Skeletal muscle satellite cell (primary cell): Measurements from ENCODE around the gene TPSD1.
"Not testable (repeated sequence)": the region's sequence is repeated elsewhere in the genome, so short reads cannot be mapped to it uniquely, and the experiment has no call there.

ENCODE experiments used
- H3K27me3 ChIP-seq: 2 replicates; pipeline ENCODE4 v1.7.0; 2013; ENCODE audit warnings: low read length; ENCODE audit not compliant: control insufficient read depth, insufficient read depth
- H3K36me3 ChIP-seq: 2 replicates; pipeline ENCODE4 v1.7.0; 2013; ENCODE audit warnings: mild to moderate bottlenecking, control low read depth, low read length; ENCODE audit not compliant: insufficient read depth
- H3K4me1 ChIP-seq: 2 replicates; pipeline ENCODE4 v1.7.0; 2013; ENCODE audit warnings: low read length; ENCODE audit not compliant: control insufficient read depth, insufficient read depth
- H3K4me2 ChIP-seq: 2 replicates; pipeline ENCODE4 v1.7.0; 2013; ENCODE audit warnings: mild to moderate bottlenecking, low read length
- H3K4me3 ChIP-seq: 2 replicates; pipeline ENCODE4 v1.7.0; 2013; ENCODE audit warnings: low read length
- H3K9ac ChIP-seq: 2 replicates; pipeline ENCODE4 v1.7.0; 2013; ENCODE audit warnings: mild to moderate bottlenecking, low read depth, low read length, moderate library complexity
- H3K9me3 ChIP-seq: replicated peaks from 2 replicates; pipeline ENCODE4 v1.7.0; 2013; ENCODE audit warnings: mild to moderate bottlenecking, control low read depth, low read length

TPSD1 gene

DNA sequence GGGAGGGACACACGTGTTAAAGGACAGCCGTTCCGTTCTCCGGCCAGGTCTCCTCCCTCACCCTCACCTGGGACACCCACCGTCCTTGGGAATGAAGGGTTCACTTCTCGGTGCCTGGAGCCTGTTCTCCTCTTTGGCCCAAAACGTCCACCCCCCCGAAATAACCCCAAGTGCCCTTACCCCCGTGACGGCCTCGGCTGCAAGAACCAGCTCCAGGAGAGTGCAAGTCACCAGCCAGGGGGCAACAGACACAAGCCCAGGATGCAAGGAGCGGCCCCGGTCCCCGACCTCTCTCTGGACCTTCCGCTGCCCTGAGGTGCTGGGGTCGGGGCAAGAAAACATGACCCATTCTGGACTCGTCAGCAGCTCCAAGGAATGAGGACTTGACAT, 33.6 kb downstream of the TPSD1 start:
- no peak overlapping the region for H3K4me2 ChIP-seq
- H3K36me3 ChIP-seq: no peaks in the 10 kb centered on the region
- H3K27me3 ChIP-seq: peaks cover 66% of the 10 kb centered on the region
- no peaks in the 10 kb centered on the region for H3K9me3 ChIP-seq
- H3K9ac ChIP-seq: no peak overlapping the region
- no peaks in the 10 kb centered on the region for H3K4me1 ChIP-seq
- no peak overlapping the region for H3K4me3 ChIP-seq

DNA sequence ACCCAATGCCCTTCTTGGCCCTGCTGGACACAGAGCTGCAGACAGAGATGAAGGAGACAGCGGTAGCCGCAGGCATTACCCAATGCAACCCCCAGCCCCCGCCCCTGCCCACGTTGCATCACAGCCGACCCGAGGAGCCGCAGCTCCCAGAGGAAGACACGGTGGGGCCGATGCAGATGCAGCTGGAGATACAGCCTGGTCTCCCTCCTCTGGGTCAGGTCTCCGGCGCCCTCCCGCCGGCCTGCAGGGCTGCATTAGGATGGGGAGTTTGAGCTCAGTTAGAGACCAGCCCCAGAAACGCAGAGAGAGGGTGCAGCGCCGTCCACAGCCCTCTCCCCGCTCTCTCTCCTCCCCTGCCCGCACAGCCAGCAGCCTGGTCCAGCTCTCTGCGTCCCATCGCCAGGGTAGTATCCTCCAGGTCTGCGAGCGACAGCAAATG, 34.2 kb downstream of the TPSD1 start:
- H3K4me1 ChIP-seq: no peaks in the 10 kb centered on the region
- H3K4me2 ChIP-seq: no peak overlapping the region
- no peak overlapping the region for H3K4me3 ChIP-seq
- no peaks in the 10 kb centered on the region for H3K36me3 ChIP-seq
- no peak overlapping the region for H3K9ac ChIP-seq
- no peaks in the 10 kb centered on the region for H3K9me3 ChIP-seq
- peaks cover 66% of the 10 kb centered on the region for H3K27me3 ChIP-seq

DNA sequence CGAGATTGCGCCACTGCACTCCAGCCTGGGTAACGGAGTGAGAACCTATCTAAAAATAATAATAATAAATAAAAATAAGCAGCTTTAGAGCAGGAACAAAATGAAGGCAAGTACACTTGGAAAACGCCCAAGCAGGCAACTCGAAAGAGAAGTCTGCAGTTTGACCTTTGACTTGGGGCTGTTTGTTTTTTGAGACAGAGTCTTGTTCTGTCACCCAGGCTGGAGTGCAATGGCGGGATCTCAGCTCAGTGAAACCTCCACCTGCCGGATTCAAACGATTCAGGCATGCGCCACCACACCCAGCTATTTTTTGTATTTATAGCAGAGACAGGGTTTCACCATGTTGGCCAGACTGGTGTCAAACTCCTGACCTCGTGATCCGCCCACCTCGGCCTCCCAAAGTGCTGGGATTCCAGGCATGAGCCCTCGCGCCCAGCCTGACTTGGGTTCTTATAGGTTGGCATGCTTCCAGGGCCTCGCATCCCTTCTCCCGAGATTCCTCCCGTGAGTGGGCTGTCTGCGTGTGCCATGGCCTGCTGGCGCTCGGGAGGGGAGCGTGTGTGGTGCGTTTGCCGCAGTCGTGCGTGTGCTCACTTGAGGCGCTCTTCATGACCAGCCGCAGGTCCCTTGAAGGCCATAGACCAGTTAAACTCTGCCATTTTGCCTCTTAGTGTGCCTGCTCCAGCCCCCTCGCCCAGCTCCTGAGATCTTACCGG, 35.1 kb downstream of the TPSD1 start:
- Histone ChIP-seq H3K4me1 (no peaks in the 10 kb centered on the region), H3K9ac (no peak overlapping the region), H3K27me3 (peaks cover 68% of the 10 kb centered on the region), H3K36me3 (no peaks in the 10 kb centered on the region), H3K4me3 (no peak overlapping the region), H3K4me2 (no peak overlapping the region), H3K9me3 (no peaks in the 10 kb centered on the region)

DNA sequence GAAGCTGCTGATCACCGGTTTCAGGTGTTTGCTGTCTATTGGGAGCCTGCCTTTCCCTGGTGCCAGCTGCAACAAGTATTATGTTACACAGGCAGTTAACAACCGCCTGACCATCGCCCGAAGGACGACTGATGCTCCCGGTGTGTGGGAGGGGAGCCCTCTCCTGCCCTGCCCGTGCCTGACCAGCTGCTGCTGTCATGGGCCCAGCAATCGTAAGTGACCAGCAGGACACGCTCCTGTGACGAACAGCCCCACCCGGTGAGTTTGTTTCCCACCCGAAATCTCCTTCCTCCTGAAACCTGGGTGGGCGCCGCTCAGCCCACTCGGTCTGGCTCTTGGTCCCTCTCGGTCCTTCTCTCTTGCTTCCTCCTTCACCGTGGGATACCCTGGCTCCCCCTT, 35.7 kb downstream of the TPSD1 start:
- Histone ChIP-seq H3K4me3 (no peak overlapping the region), H3K9ac (no peak overlapping the region), H3K27me3 (peaks cover 63% of the 10 kb centered on the region), H3K4me1 (peaks cover under 1% of the 10 kb centered on the region), H3K36me3 (no peaks in the 10 kb centered on the region), H3K9me3 (no peaks in the 10 kb centered on the region), H3K4me2 (no peak overlapping the region)

DNA sequence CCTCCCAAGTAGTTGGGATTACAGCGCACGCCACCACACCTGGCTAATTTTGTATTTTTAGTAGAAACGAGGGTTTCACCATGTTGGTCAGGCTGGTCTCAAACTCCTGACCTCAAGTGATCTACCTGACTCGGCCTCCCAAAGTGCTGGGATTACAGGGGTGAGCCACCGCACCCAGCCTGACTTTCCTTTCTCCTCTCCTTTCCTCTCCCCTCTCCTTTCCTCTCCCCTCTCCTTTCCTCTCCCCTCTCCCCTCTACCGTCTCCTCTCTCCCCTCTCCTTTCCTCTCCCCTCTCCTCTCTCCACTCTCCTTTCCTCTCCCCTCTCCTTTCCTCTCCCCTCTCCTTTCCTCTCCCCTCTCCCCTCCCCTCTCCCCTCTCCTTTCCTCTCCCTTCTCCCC, 36.3 kb downstream of the TPSD1 start:
- not testable (repeated sequence) for H3K4me1 ChIP-seq, H3K36me3 ChIP-seq, H3K9ac ChIP-seq, H3K4me2 ChIP-seq, H3K4me3 ChIP-seq, H3K9me3 ChIP-seq
- H3K27me3 ChIP-seq: peaks cover 60% of the 10 kb centered on the region

DNA sequence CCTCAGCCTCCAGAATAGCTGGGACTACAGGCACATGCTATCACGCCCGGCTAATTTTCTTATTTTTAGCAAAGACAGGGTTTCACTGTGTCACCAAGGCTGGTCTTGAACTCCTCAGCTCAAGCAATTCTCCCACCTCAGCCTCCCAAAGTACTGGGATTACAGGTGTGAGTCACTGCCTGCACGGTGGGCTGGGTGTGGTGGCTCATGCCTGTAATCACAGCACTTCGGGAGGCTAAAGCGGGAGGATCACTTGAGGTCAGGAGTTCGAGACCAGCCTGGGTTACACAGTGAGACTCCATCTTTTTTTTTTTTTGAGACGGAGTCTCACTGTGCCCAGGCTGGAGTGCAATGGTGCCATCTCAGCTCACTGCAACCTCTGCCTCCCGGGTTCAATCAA, 36.9 kb downstream of the TPSD1 start:
- H3K27me3 ChIP-seq: peaks cover 55% of the 10 kb centered on the region
- not testable (repeated sequence) for H3K4me3 ChIP-seq, H3K4me2 ChIP-seq, H3K4me1 ChIP-seq, H3K36me3 ChIP-seq, H3K9ac ChIP-seq, H3K9me3 ChIP-seq

DNA sequence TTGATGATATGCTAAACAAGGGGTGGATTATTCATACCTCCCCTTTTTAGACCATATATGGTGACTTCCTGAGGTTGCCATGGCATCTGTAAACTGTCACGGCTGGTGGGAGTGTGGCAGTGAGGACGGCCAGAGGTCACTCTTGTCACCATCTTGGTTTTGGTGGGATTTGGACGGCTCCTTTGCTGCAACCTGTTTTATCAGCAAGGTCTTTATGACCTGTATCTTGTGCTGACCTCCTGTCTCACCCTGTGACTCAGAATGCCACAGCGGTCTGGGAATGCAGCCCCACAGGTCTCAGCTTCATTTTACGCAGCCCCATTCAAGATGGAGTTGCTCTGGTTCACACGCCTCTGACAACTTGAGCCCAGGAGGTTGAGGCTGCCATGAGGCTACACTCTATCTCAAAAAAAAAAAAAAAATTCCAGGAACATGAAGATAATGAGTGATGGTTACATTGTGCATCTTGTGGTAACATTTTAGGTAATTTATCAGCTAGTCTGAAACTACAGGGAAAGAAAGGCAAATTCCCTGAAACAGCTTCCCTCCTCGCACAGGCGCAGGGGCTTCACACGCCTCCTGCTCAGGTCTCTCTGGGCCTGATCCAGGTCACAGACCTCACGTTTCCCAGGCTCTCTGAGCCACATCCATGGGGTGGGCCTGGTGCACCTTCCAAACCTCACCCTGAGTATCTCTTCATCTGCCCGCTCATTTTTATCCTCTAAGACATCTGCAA, 38.2 kb downstream of the TPSD1 start:
- Histone ChIP-seq H3K36me3 (no peaks in the 10 kb centered on the region), H3K4me3 (no peak overlapping the region), H3K4me1 (peaks cover 9% of the 10 kb centered on the region), H3K9me3 (no peaks in the 10 kb centered on the region), H3K4me2 (no peak overlapping the region), H3K9ac (no peak overlapping the region), H3K27me3 (peaks cover 54% of the 10 kb centered on the region)

DNA sequence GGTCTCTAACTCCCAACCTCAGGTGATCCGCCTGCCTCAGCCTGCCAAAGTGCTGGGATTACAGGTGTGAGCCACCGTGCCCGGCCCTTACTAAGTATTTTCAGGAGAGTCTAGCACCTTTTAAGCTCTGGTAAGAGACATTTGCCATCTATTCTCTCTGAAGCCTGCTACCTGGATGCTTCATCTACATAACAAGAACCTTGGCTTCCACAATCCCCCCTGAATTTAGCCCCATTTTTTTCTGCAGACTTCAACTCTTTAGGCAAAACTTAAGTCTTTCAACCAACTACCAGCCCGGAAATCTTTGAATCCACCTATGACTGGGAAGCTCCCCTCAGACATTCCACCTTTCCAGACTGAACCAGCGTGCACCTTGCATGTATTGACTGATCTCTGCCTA, 39.6 kb downstream of the TPSD1 start:
- Histone ChIP-seq H3K9me3 (no peaks in the 10 kb centered on the region), H3K4me3 (no peak overlapping the region), H3K36me3 (no peaks in the 10 kb centered on the region), H3K4me1 (peaks cover 9% of the 10 kb centered on the region), H3K4me2 (no peak overlapping the region), H3K27me3 (peaks cover 53% of the 10 kb centered on the region), H3K9ac (no peak overlapping the region)

DNA sequence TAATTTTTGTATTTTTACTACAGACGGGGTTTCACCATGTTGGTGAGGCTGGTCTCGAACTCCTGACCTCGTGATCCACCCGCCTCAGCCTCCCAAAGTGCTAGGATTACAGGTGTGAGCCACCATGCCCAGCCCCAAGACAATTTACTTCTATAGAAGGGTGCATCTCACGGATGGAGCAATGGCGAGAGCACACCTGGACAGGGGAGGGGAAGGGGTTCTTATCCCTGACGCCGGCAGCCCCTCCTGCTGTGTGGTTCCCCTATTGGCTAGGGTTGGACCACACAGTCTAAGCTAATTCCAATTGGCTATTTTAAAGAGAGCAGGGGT, 40.8 kb downstream of the TPSD1 start:
- H3K27me3 ChIP-seq: peaks cover 44% of the 10 kb centered on the region
- not testable (repeated sequence) for H3K36me3 ChIP-seq, H3K4me1 ChIP-seq, H3K4me3 ChIP-seq, H3K9me3 ChIP-seq, H3K9ac ChIP-seq
- peak overlapping the region; percentile 34 for H3K4me2 ChIP-seq

DNA sequence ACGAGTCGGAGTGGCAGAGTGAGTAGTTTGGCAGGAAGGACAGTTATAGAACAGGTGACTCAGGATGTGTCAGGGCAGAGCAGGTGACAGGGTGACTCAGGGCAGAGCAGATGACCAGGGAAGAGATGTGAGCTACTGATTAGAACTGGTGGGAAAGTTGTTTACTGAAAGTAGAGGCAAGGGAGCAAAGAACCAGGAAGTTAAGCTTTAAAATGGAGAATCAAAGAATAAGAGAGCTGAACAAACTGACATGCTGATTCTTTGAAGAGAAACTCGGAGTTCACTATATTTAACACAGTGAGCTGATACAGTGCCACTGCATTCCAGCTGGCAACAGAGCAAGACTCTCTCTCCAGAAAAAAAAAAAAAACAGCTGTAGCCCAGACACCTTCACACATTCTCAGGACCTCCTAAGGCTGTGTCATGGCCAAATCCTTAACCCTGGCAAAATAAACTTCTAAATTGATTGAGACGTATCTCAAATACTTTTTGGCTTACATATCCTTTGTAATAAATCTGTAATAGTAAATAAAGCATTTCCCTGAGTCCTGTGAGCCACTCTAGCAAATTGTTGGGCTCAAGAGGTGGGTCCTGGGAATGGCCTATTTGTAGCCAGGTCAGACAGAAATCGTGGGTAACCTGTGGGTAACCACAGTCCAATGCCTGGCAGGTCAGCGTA, 41.3 kb downstream of the TPSD1 start:
- no peak overlapping the region for H3K4me3 ChIP-seq
- peaks cover 9% of the 10 kb centered on the region for H3K4me1 ChIP-seq
- no peaks in the 10 kb centered on the region for H3K9me3 ChIP-seq
- peak overlapping the region; percentile 34 for H3K4me2 ChIP-seq
- H3K36me3 ChIP-seq: no peaks in the 10 kb centered on the region
- H3K27me3 ChIP-seq: peaks cover 41% of the 10 kb centered on the region
- peak overlapping the region; percentile 38 for H3K9ac ChIP-seq

DNA sequence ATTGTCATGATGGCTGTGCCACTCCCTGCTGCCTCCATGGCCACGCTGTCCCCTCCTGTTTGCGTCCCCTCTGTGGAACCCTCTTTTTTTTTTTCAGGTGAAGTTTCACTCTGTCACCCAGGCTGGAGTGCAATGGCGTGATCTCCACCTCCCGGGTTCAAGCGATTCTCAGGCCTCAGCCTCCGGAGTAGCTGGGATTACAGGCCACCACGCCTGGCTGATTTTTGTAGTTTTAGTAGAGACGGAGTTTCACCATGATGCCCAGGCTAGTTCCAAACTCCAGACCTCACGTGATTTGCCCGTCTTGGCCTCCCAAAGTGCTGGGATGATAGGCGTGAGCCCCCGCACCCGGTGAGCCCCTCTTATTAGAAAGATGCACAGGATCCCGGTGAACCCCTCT, 42.5 kb downstream of the TPSD1 start:
- Histone ChIP-seq H3K4me2 (no peak overlapping the region), H3K36me3 (no peaks in the 10 kb centered on the region), H3K9ac (no peak overlapping the region), H3K4me3 (no peak overlapping the region), H3K27me3 (peaks cover 36% of the 10 kb centered on the region), H3K9me3 (no peaks in the 10 kb centered on the region), H3K4me1 (peaks cover 9% of the 10 kb centered on the region)
